ENCODE results near the gene XCR1. TPM values are rescaled to one million over a fixed set of nuclear protein-coding genes. Genes with fewer than 3 reads are reported as not detected.

XCR1 gene
- total and polyA plus RNA-seq, 4 donors, result not detected

GRCh38 chr3:45995236-45996192 lies 31.8 kb downstream of the XCR1 start, which contains the start of gene FYCO1:
TSS of gene FYCO1 (minus strand) at chr3:45995824. CDS start at chr3:45984910, 10,914 bp downstream.
- WGBS (ENCODE audit: insufficient coverage), result 2% methylated on average over 65 of the region's 67 CpGs
- Histone ChIP-seq H3K27ac (ENCODE audit: low read depth, low read length) (peak within 1 kb of the TSS; percentile 65), H3K4me1 (ENCODE audit: control insufficient read depth, insufficient read depth, low read length) (peaks cover 11% of the 10 kb centered on the region), H3K36me3 (ENCODE audit: control insufficient read depth, insufficient read depth, low read length) (no peaks in the 10 kb centered on the region), H3K9me3 (ENCODE audit: control insufficient read depth, insufficient read depth, low read length) (no peaks in the 10 kb centered on the region), H3K27me3 (ENCODE audit: control insufficient read depth, insufficient read depth, low read length) (no peaks in the 10 kb centered on the region), H3K4me3 (ENCODE audit: low read depth, low read length) (peak within 1 kb of the TSS; percentile 84)
- DNase-seq (ENCODE audit: low read depth in 4 of 6, low spot score in 6 of 6), result peak; percentile 54 to 95 (median 68)

- peak in 1 of 6 donors; percentile 18 for DNase-seq (ENCODE audit: low read depth in 4 of 6, low spot score in 6 of 6)
- no peaks in the 10 kb centered on the region for H3K27me3 ChIP-seq (ENCODE audit: control insufficient read depth, insufficient read depth, low read length)
- peak overlapping the region; percentile 65 for H3K27ac ChIP-seq (ENCODE audit: low read depth, low read length)
- no peaks in the 10 kb centered on the region for H3K9me3 ChIP-seq (ENCODE audit: control insufficient read depth, insufficient read depth, low read length)
- H3K4me3 ChIP-seq (ENCODE audit: low read depth, low read length), result peak overlapping the region; percentile 84
- WGBS (ENCODE audit: insufficient coverage), result 16% methylated on average over 7 of the region's 16 CpGs
- H3K4me1 ChIP-seq (ENCODE audit: control insufficient read depth, insufficient read depth, low read length), result peaks cover 11% of the 10 kb centered on the region
- no peaks in the 10 kb centered on the region for H3K36me3 ChIP-seq (ENCODE audit: control insufficient read depth, insufficient read depth, low read length)
Measured at GRCh38 chr3:45994419-45995235, 32.7 kb downstream of the XCR1 start.

GRCh38 chr3:45993421-45994027 lies 33.8 kb downstream of the XCR1 start:
- H3K4me1 ChIP-seq (ENCODE audit: control insufficient read depth, insufficient read depth, low read length), result peaks cover 11% of the 10 kb centered on the region
- H3K27ac ChIP-seq (ENCODE audit: low read depth, low read length), result no peak overlapping the region
- H3K9me3 ChIP-seq (ENCODE audit: control insufficient read depth, insufficient read depth, low read length), result no peaks in the 10 kb centered on the region
- DNase-seq (ENCODE audit: low read depth in 4 of 6, low spot score in 6 of 6), result no peak
- H3K36me3 ChIP-seq (ENCODE audit: control insufficient read depth, insufficient read depth, low read length), result no peaks in the 10 kb centered on the region
- no peak overlapping the region for H3K4me3 ChIP-seq (ENCODE audit: low read depth, low read length)
- WGBS (ENCODE audit: insufficient coverage), result 82% methylated on average over 2 of the region's 3 CpGs
- H3K27me3 ChIP-seq (ENCODE audit: control insufficient read depth, insufficient read depth, low read length), result no peaks in the 10 kb centered on the region

GRCh38 chr3:45992821-45993221 lies 34.5 kb downstream of the XCR1 start:
- H3K27ac ChIP-seq (ENCODE audit: low read depth, low read length), result no peak overlapping the region
- 76% methylated on average over 2 of the region's 2 CpGs for WGBS (ENCODE audit: insufficient coverage)
- DNase-seq (ENCODE audit: low read depth in 4 of 6, low spot score in 6 of 6), result no peak
- no peaks in the 10 kb centered on the region for H3K9me3 ChIP-seq (ENCODE audit: control insufficient read depth, insufficient read depth, low read length)
- no peaks in the 10 kb centered on the region for H3K27me3 ChIP-seq (ENCODE audit: control insufficient read depth, insufficient read depth, low read length)
- H3K36me3 ChIP-seq (ENCODE audit: control insufficient read depth, insufficient read depth, low read length), result no peaks in the 10 kb centered on the region
- no peak overlapping the region for H3K4me3 ChIP-seq (ENCODE audit: low read depth, low read length)
- H3K4me1 ChIP-seq (ENCODE audit: control insufficient read depth, insufficient read depth, low read length), result peaks cover 17% of the 10 kb centered on the region

GRCh38 chr3:45992133-45992729 lies 35.1 kb downstream of the XCR1 start:
- no peak for DNase-seq (ENCODE audit: low read depth in 4 of 6, low spot score in 6 of 6)

GRCh38 chr3:45991341-45991740 lies 35.9 kb downstream of the XCR1 start:
- Histone ChIP-seq H3K27me3 (ENCODE audit: control insufficient read depth, insufficient read depth, low read length) (no peaks in the 10 kb centered on the region), H3K36me3 (ENCODE audit: control insufficient read depth, insufficient read depth, low read length) (no peaks in the 10 kb centered on the region), H3K4me3 (ENCODE audit: low read depth, low read length) (no peak overlapping the region), H3K9me3 (ENCODE audit: control insufficient read depth, insufficient read depth, low read length) (no peaks in the 10 kb centered on the region), H3K4me1 (ENCODE audit: control insufficient read depth, insufficient read depth, low read length) (peaks cover 23% of the 10 kb centered on the region), H3K27ac (ENCODE audit: low read depth, low read length) (no peak overlapping the region)
- DNase-seq (ENCODE audit: low read depth in 4 of 6, low spot score in 6 of 6), result no peak
- WGBS (ENCODE audit: insufficient coverage), result 88% methylated on average over 2 of the region's 6 CpGs

More at GRCh38 chr3:45992133-45992729, 35.1 kb downstream of the XCR1 start:
- Histone ChIP-seq H3K4me3 (ENCODE audit: low read depth, low read length) (no peak overlapping the region), H3K27me3 (ENCODE audit: control insufficient read depth, insufficient read depth, low read length) (no peaks in the 10 kb centered on the region), H3K36me3 (ENCODE audit: control insufficient read depth, insufficient read depth, low read length) (no peaks in the 10 kb centered on the region), H3K4me1 (ENCODE audit: control insufficient read depth, insufficient read depth, low read length) (peaks cover 22% of the 10 kb centered on the region), H3K27ac (ENCODE audit: low read depth, low read length) (no peak overlapping the region), H3K9me3 (ENCODE audit: control insufficient read depth, insufficient read depth, low read length) (no peaks in the 10 kb centered on the region)
- whole genome bisulfite sequencing (ENCODE audit: insufficient coverage), result no CpG with 5 or more reads among the region's 2 CpGs

GRCh38 chr3:45990181-45990580 lies 37.1 kb downstream of the XCR1 start:
- H3K27ac ChIP-seq (ENCODE audit: low read depth, low read length), result no peak overlapping the region
- H3K4me3 ChIP-seq (ENCODE audit: low read depth, low read length), result no peak overlapping the region
- WGBS (ENCODE audit: insufficient coverage), result 0% methylated on average over 1 of the region's 3 CpGs
- H3K9me3 ChIP-seq (ENCODE audit: control insufficient read depth, insufficient read depth, low read length), result no peaks in the 10 kb centered on the region
- DNase-seq (ENCODE audit: low read depth in 4 of 6, low spot score in 6 of 6), result no peak
- H3K27me3 ChIP-seq (ENCODE audit: control insufficient read depth, insufficient read depth, low read length), result no peaks in the 10 kb centered on the region
- peaks cover 19% of the 10 kb centered on the region for H3K4me1 ChIP-seq (ENCODE audit: control insufficient read depth, insufficient read depth, low read length)
- no peaks in the 10 kb centered on the region for H3K36me3 ChIP-seq (ENCODE audit: control insufficient read depth, insufficient read depth, low read length)

GRCh38 chr3:45988804-45989203 lies 38.5 kb downstream of the XCR1 start:
- Histone ChIP-seq H3K9me3 (ENCODE audit: control insufficient read depth, insufficient read depth, low read length) (no peaks in the 10 kb centered on the region), H3K4me3 (ENCODE audit: low read depth, low read length) (no peak overlapping the region), H3K27me3 (ENCODE audit: control insufficient read depth, insufficient read depth, low read length) (no peaks in the 10 kb centered on the region), H3K4me1 (ENCODE audit: control insufficient read depth, insufficient read depth, low read length) (peaks cover 15% of the 10 kb centered on the region), H3K27ac (ENCODE audit: low read depth, low read length) (no peak overlapping the region), H3K36me3 (ENCODE audit: control insufficient read depth, insufficient read depth, low read length) (peaks cover 3% of the 10 kb centered on the region)
- no CpG with 5 or more reads among the region's 2 CpGs for WGBS (ENCODE audit: insufficient coverage)
- no peak for DNase-seq (ENCODE audit: low read depth in 4 of 6, low spot score in 6 of 6)

- no peaks in the 10 kb centered on the region for H3K9me3 ChIP-seq (ENCODE audit: control insufficient read depth, insufficient read depth, low read length)
- 94% methylated on average over 4 of the region's 4 CpGs for WGBS (ENCODE audit: insufficient coverage)
- H3K36me3 ChIP-seq (ENCODE audit: control insufficient read depth, insufficient read depth, low read length), result peaks cover 3% of the 10 kb centered on the region
- peaks cover 15% of the 10 kb centered on the region for H3K4me1 ChIP-seq (ENCODE audit: control insufficient read depth, insufficient read depth, low read length)
- DNase-seq (ENCODE audit: low read depth in 4 of 6, low spot score in 6 of 6), result no peak
- H3K27me3 ChIP-seq (ENCODE audit: control insufficient read depth, insufficient read depth, low read length), result no peaks in the 10 kb centered on the region
- no peak overlapping the region for H3K27ac ChIP-seq (ENCODE audit: low read depth, low read length)
- no peak overlapping the region for H3K4me3 ChIP-seq (ENCODE audit: low read depth, low read length)
Measured at GRCh38 chr3:45988362-45988761, 38.9 kb downstream of the XCR1 start.

All from spinal cord (tissue), 10 donors.